ENCODE measurements around the gene WDR5. TPM values are rescaled to one million over a fixed set of nuclear protein-coding genes. Genes with fewer than 3 reads are reported as not detected.

Gene WDR5
- total RNA-seq, 1 donor from 2014 or later = 28.3 TPM

DNA sequence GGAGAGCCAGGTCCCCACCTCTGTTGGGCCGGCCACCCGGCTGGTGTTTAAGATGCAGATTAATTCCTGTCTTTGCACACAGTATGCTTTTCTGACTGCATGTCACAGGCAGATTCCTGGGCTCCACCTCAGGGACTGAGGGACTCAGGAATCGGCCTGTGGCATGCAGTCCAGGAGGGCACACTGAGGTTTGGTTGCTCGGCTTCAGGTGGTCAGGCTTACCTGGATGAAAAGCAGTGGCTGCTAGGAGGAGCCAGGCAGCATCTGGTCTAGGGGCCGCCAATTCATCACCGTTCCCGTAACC lies 1.1 kb downstream of the WDR5 start:
- TF ChIP-seq, protein P1, sequence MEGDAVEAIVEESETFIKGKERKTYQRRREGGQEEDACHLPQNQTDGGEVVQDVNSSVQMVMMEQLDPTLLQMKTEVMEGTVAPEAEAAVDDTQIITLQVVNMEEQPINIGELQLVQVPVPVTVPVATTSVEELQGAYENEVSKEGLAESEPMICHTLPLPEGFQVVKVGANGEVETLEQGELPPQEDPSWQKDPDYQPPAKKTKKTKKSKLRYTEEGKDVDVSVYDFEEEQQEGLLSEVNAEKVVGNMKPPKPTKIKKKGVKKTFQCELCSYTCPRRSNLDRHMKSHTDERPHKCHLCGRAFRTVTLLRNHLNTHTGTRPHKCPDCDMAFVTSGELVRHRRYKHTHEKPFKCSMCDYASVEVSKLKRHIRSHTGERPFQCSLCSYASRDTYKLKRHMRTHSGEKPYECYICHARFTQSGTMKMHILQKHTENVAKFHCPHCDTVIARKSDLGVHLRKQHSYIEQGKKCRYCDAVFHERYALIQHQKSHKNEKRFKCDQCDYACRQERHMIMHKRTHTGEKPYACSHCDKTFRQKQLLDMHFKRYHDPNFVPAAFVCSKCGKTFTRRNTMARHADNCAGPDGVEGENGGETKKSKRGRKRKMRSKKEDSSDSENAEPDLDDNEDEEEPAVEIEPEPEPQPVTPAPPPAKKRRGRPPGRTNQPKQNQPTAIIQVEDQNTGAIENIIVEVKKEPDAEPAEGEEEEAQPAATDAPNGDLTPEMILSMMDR (IDR thresholded peaks at IDR 0.05; ENCODE audit: insufficient read depth, low read length, poor library complexity, severe bottlenecking) = no peak
- Histone ChIP-seq H3K27me3 (ENCODE audit: control insufficient read depth, insufficient read depth, low read length) (no peaks in the 10 kb centered on the region), H3K4me3 (ENCODE audit: low read depth, low read length) (peak overlapping the region; percentile 70), H3K36me3 (ENCODE audit: control insufficient read depth, insufficient read depth, low read length) (no peaks in the 10 kb centered on the region)
- DNase-seq (ENCODE audit: low read depth) = no peak

DNA sequence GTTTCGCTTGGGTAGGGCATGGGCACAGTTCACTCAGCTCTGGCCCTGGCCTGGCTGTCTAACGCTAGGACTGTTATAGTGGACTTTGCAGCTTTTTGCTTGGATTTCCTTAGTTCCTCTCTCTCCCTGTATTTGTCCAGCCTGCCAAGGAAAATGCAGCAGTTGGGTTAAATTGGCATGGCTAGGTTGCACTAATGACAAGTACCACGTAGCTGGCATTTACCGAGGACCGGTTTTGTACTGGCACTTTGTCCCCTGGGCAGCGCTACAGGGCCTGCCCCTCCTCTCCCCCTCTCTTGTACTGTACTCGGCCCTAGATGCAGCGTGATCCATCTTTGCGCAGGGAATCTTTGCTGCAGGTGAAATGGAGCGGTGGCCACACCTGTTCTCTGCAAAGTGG lies 2.4 kb downstream of the WDR5 start:
- TF ChIP-seq, protein P1 (IDR thresholded peaks at IDR 0.05; ENCODE audit: insufficient read depth, low read length, poor library complexity, severe bottlenecking) = no peak
- Histone ChIP-seq H3K27me3 (ENCODE audit: control insufficient read depth, insufficient read depth, low read length) (no peaks in the 10 kb centered on the region), H3K36me3 (ENCODE audit: control insufficient read depth, insufficient read depth, low read length) (no peaks in the 10 kb centered on the region), H3K4me3 (ENCODE audit: low read depth, low read length) (no peak overlapping the region)
- no peak for DNase-seq (ENCODE audit: low read depth)

DNA sequence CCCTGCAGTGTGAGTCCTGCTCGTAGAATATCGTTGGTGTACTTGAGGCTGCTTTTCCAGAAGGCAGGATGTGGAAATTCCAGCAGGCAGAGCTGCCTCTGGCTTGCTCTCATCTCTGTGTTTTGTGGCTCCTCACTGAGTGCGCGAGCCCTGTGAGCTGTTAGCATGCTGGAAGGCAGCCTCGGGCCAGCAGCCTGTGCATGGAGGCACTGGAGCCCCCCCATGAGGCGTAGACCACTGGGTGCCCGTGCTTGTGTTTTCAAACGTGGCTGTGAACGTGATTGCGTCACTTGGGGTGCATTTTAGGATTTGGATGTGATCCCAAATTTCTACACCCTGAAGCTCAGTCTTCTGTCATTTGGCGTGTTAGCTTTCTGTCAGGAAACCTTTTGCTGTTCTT lies 3.2 kb downstream of the WDR5 start:
- Histone ChIP-seq H3K36me3 (ENCODE audit: control insufficient read depth, insufficient read depth, low read length) (no peaks in the 10 kb centered on the region), H3K4me3 (ENCODE audit: low read depth, low read length) (no peak overlapping the region), H3K27me3 (ENCODE audit: control insufficient read depth, insufficient read depth, low read length) (no peaks in the 10 kb centered on the region)
- DNase-seq (ENCODE audit: low read depth) = no peak
- TF ChIP-seq, protein P1 (IDR thresholded peaks at IDR 0.05; ENCODE audit: insufficient read depth, low read length, poor library complexity, severe bottlenecking) = no peak

DNA sequence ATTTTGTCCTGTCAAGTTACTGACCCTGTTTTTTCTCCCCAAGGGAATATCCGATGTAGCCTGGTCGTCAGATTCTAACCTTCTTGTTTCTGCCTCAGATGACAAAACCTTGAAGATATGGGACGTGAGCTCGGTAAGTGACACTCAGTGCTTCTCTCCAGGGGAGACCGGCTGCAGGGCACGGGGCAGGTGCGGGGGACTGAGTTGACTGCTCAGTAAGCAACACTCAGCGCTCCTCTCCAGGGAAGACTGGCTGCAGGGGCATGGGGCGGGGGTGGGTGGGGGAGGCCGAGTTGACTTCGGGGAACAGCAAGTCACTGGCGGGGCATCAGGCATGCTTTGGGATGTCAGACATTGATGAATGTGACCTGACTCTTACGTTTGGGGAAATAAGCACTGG lies 6.0 kb downstream of the WDR5 start:
- no peak for DNase-seq (ENCODE audit: low read depth)
- Histone ChIP-seq H3K36me3 (ENCODE audit: control insufficient read depth, insufficient read depth, low read length) (no peaks in the 10 kb centered on the region), H3K27me3 (ENCODE audit: control insufficient read depth, insufficient read depth, low read length) (no peaks in the 10 kb centered on the region), H3K4me3 (ENCODE audit: low read depth, low read length) (no peak overlapping the region)
- TF ChIP-seq, protein P1 (IDR thresholded peaks at IDR 0.05; ENCODE audit: insufficient read depth, low read length, poor library complexity, severe bottlenecking) = no peak

DNA sequence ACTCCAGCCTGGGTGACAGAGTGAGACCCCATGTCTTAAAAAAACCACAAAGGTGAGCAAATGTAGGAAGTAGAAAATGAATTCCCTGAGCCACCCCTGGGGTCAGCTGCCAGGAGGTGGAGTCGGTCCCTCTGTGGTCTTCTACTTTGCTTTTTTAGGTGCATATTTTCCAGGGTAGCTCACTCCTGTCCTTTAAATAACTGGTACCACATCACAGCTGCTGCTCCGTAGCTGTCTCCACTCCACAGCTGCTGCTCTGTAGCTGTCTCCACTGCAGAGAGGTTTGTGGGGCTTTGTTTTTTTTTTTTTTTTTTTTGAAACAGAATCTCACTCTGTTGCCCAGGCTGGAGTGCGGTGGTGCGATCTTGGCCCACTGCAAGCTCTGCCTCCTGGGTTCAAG lies 8.9 kb downstream of the WDR5 start:
- Histone ChIP-seq H3K27me3 (ENCODE audit: control insufficient read depth, insufficient read depth, low read length) (no peaks in the 10 kb centered on the region), H3K4me3 (ENCODE audit: low read depth, low read length) (no peak overlapping the region), H3K36me3 (ENCODE audit: control insufficient read depth, insufficient read depth, low read length) (peaks cover 2% of the 10 kb centered on the region)
- DNase-seq (ENCODE audit: low read depth) = no peak
- TF ChIP-seq, protein P1 (IDR thresholded peaks at IDR 0.05; ENCODE audit: insufficient read depth, low read length, poor library complexity, severe bottlenecking) = no peak

DNA sequence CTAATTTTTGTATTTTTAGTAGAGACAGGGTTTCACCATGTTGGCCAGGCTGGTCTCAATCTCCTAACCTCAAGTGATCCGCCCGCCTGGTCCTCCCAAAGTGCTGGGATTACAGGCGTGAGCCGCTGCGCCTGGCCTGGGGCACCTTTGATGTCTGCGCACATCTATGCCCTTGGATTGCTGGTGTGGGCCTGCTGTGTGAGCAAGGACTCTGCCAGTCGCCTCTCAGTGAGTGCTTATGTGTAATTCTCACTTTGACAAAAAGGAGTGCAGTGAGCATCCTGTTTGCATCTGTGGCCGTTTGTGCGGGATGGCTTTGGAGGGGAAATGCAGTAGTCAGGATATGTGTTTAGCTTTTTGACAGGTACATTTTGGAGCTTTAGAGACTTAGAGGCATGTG lies 9.4 kb downstream of the WDR5 start:
- TF ChIP-seq, protein P1 (IDR thresholded peaks at IDR 0.05; ENCODE audit: insufficient read depth, low read length, poor library complexity, severe bottlenecking) = no peak
- H3K36me3 ChIP-seq (ENCODE audit: control insufficient read depth, insufficient read depth, low read length) = peaks cover 2% of the 10 kb centered on the region
- no peak overlapping the region for H3K4me3 ChIP-seq (ENCODE audit: low read depth, low read length)

More for the DNA sequence above, 9.4 kb downstream of the WDR5 start:
- no peak for DNase-seq (ENCODE audit: low read depth)
- H3K27me3 ChIP-seq (ENCODE audit: control insufficient read depth, insufficient read depth, low read length) = no peaks in the 10 kb centered on the region

Data from kidney epithelial cell (primary cell).